Astrocyte (in vitro differentiated cells and primary cell): ENCODE results near the gene CDC40. TPM values are rescaled to one million over a fixed set of nuclear protein-coding genes. Genes with fewer than 3 reads are reported as not detected.
"Not testable (repeated sequence)": the region's sequence is repeated elsewhere in the genome, so short reads cannot be mapped to it uniquely, and the experiment has no call there.

ENCODE experiments used
- DNase-seq: peaks from one replicate; pipeline ENCODE4 v3.0.0-alpha.2; 2010; ENCODE audit warnings: low read depth
- FAIRE-seq: peaks from 2 replicates; lab custom pipeline; 2011; peaks lifted over from hg19 to GRCh38; lab: Jason Lieb, UNC
- H2AFZ ChIP-seq: 2 replicates; pipeline ENCODE4 v1.6.0; 2012; ENCODE audit warnings: low read depth, low read length, inconsistent platforms
- H3K27ac ChIP-seq: 2 replicates; pipeline ENCODE4 v1.5.1; 2011; ENCODE audit warnings: low read depth, low read length, inconsistent platforms
- H3K27me3 ChIP-seq: 2 replicates; pipeline ENCODE4 v1.6.0; 2011; ENCODE audit warnings: low read length, inconsistent platforms; ENCODE audit not compliant: insufficient read depth
- H3K36me3 ChIP-seq: 2 replicates; pipeline ENCODE4 v1.5.1; 2011; ENCODE audit warnings: low read length, inconsistent platforms; ENCODE audit not compliant: insufficient read depth
- H3K4me1 ChIP-seq: 2 replicates; pipeline ENCODE4 v1.5.1; 2011; ENCODE audit warnings: low read length, inconsistent platforms; ENCODE audit not compliant: insufficient read depth
- H3K4me2 ChIP-seq: 2 replicates; pipeline ENCODE4 v1.6.0; 2012; ENCODE audit warnings: low read length, inconsistent platforms
- H3K4me3 ChIP-seq: 2 replicates; pipeline ENCODE4 v1.5.1; 2011; ENCODE audit warnings: low read depth, mild to moderate bottlenecking, low read length, inconsistent platforms; ENCODE audit not compliant: insufficient read depth
- H3K79me2 ChIP-seq: 2 replicates; pipeline ENCODE4 v1.6.0; 2012; ENCODE audit warnings: mild to moderate bottlenecking, low read length, inconsistent platforms; ENCODE audit not compliant: insufficient read depth
- H3K9ac ChIP-seq: 2 replicates; pipeline ENCODE4 v1.6.0; 2012; ENCODE audit warnings: mild to moderate bottlenecking, low read length, inconsistent platforms
- H3K9me3 ChIP-seq: 2 replicates; pipeline ENCODE4 v1.5.1; 2012; ENCODE audit warnings: low read depth, mild to moderate bottlenecking, low read length, inconsistent platforms; ENCODE audit not compliant: insufficient read depth
- H4K20me1 ChIP-seq: 2 replicates; pipeline ENCODE4 v1.6.0; 2012; ENCODE audit warnings: low read length, inconsistent platforms; ENCODE audit not compliant: insufficient read depth
- H3K27ac Mint-ChIP-seq: one replicate; pipeline ENCODE4 v1.8.0; 2021; ENCODE audit warnings: mild to moderate bottlenecking, mixed read lengths; ENCODE audit not compliant: unreplicated experiment
- H3K27me3 Mint-ChIP-seq: one replicate; pipeline ENCODE4 v1.8.0; 2021; ENCODE audit warnings: low read depth, mixed read lengths; ENCODE audit not compliant: unreplicated experiment
- H3K36me3 Mint-ChIP-seq: one replicate; pipeline ENCODE4 v1.8.0; 2021; ENCODE audit warnings: low read depth, mixed read lengths; ENCODE audit not compliant: unreplicated experiment
- H3K4me1 Mint-ChIP-seq: one replicate; pipeline ENCODE4 v1.8.0; 2021; ENCODE audit warnings: low read depth, mixed read lengths; ENCODE audit not compliant: unreplicated experiment
- H3K4me3 Mint-ChIP-seq: one replicate; pipeline ENCODE4 v1.8.0; 2021; ENCODE audit warnings: mild to moderate bottlenecking, moderate library complexity, mixed read lengths; ENCODE audit not compliant: unreplicated experiment
- H3K9me3 Mint-ChIP-seq: one replicate; pipeline ENCODE4 v1.8.0; 2021; ENCODE audit warnings: mild to moderate bottlenecking, mixed read lengths; ENCODE audit not compliant: unreplicated experiment
- EZH2 ChIP-seq: IDR thresholded peaks from 2 replicates; pipeline ENCODE4 v1.6.1; 2012; ENCODE audit warnings: mild to moderate bottlenecking, low read length, inconsistent platforms; ENCODE audit not compliant: insufficient read depth
- total RNA-seq: library from RNA; stranded (reverse); gene quantifications from 2 replicates; pipeline ENCODE4 v1.2.1, GENCODE V29; 2021
- TF ChIP-seq, protein P1 (sequence below): IDR thresholded peaks from 2 replicates; pipeline ENCODE4 v1.5.1; 2011; ENCODE audit warnings: low read depth, mild to moderate bottlenecking, inconsistent platforms, low read length, moderate library complexity; ENCODE audit not compliant: insufficient read depth

Gene CDC40
- total RNA-seq, 1 donor from 2014 or later = 18.7 TPM

GRCh38 chr6:110232450-110232849 is 52.2 kb downstream of the CDC40 start:
- Mint-ChIP-seq H3K27me3 (no peaks in the 10 kb centered on the region), H3K36me3 (peaks cover 7% of the 10 kb centered on the region), H3K9me3 (no peaks in the 10 kb centered on the region), H3K4me1 (peaks cover 6% of the 10 kb centered on the region), H3K27ac (no peak overlapping the region), H3K4me3 (no peak overlapping the region)
- peak; percentile 39 for DNase-seq
- no peak overlapping the region for H3K4me3 ChIP-seq
- H3K9me3 ChIP-seq = no peaks in the 10 kb centered on the region
- H2AFZ ChIP-seq = no peak overlapping the region
- TF ChIP-seq, protein P1, sequence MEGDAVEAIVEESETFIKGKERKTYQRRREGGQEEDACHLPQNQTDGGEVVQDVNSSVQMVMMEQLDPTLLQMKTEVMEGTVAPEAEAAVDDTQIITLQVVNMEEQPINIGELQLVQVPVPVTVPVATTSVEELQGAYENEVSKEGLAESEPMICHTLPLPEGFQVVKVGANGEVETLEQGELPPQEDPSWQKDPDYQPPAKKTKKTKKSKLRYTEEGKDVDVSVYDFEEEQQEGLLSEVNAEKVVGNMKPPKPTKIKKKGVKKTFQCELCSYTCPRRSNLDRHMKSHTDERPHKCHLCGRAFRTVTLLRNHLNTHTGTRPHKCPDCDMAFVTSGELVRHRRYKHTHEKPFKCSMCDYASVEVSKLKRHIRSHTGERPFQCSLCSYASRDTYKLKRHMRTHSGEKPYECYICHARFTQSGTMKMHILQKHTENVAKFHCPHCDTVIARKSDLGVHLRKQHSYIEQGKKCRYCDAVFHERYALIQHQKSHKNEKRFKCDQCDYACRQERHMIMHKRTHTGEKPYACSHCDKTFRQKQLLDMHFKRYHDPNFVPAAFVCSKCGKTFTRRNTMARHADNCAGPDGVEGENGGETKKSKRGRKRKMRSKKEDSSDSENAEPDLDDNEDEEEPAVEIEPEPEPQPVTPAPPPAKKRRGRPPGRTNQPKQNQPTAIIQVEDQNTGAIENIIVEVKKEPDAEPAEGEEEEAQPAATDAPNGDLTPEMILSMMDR = no peak
- no peak for TF ChIP-seq EZH2
- no peak overlapping the region for H3K27ac ChIP-seq
- H3K4me2 ChIP-seq = no peak overlapping the region
- no peaks in the 10 kb centered on the region for H3K4me1 ChIP-seq
- FAIRE-seq = no peak
- no peaks in the 10 kb centered on the region for H3K27me3 ChIP-seq
- peaks cover 7% of the 10 kb centered on the region for H3K36me3 ChIP-seq
- H3K9ac ChIP-seq = no peak overlapping the region
- no peaks in the 10 kb centered on the region for H4K20me1 ChIP-seq
- no peaks in the 10 kb centered on the region for H3K79me2 ChIP-seq

GRCh38 chr6:110233770-110234374 is 53.6 kb downstream of the CDC40 start:
- Mint-ChIP-seq H3K36me3 (peaks cover 7% of the 10 kb centered on the region), H3K4me3 (no peak overlapping the region), H3K4me1 (peaks cover 6% of the 10 kb centered on the region), H3K9me3 (no peaks in the 10 kb centered on the region), H3K27me3 (no peaks in the 10 kb centered on the region), H3K27ac (no peak overlapping the region)
- H3K27ac ChIP-seq = no peak overlapping the region
- H3K4me2 ChIP-seq = no peak overlapping the region
- H3K4me1 ChIP-seq = no peaks in the 10 kb centered on the region
- no peaks in the 10 kb centered on the region for H3K9me3 ChIP-seq
- DNase-seq (peak; percentile 10), FAIRE-seq (no peak)
- no peak overlapping the region for H3K9ac ChIP-seq
- no peak overlapping the region for H2AFZ ChIP-seq
- no peaks in the 10 kb centered on the region for H3K79me2 ChIP-seq
- no peaks in the 10 kb centered on the region for H3K27me3 ChIP-seq
- H4K20me1 ChIP-seq = no peaks in the 10 kb centered on the region
- TF ChIP-seq, protein P1 = no peak
- no peak for TF ChIP-seq EZH2
- H3K36me3 ChIP-seq = peaks cover 2% of the 10 kb centered on the region
- H3K4me3 ChIP-seq = no peak overlapping the region

DNA sequence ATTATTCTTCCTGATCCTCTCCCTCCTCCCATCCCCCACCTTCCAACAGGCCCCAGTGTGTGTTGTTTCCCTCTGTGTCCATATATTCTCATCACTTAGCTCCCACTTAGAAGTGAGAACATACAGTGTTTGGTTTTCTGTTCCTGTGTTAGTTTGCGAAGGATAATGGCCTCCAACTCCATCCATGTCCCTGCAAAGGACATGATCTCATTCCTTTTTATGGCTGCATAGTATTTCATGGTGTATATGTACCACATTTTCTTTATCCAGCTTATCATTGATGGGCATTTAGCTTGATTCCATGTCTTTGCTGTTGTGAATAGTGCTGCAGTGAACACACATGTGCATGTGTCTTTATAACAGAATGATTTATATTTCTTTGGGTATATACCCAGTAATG is 55.8 kb downstream of the CDC40 start:
- H3K9me3 ChIP-seq, H3K27me3 Mint-ChIP-seq, H3K9me3 Mint-ChIP-seq, H3K79me2 ChIP-seq, H3K4me2 ChIP-seq, H3K27me3 ChIP-seq, H3K36me3 Mint-ChIP-seq, H2AFZ ChIP-seq, FAIRE-seq, DNase-seq, H3K4me1 ChIP-seq, H3K27ac ChIP-seq, H3K4me1 Mint-ChIP-seq, H4K20me1 ChIP-seq, H3K9ac ChIP-seq, H3K4me3 ChIP-seq, H3K27ac Mint-ChIP-seq, H3K36me3 ChIP-seq, H3K4me3 Mint-ChIP-seq: not testable (repeated sequence)
